KMS-11 (cell line): ENCODE results near the gene SKOR2.

Source experiments
- H2AFZ ChIP-seq: fragments of 200-600 bp; sonication (generic); 2 replicates; pipeline ENCODE4 v1.6.1; 2016; ENCODE audit warnings: antibody characterized with exemption, mixed run types, low read depth
- H3K27ac ChIP-seq: fragments of 200-600 bp; sonication (generic); 2 replicates; pipeline ENCODE4 v1.6.1; 2016; ENCODE audit warnings: mild to moderate bottlenecking, mixed run types
- H3K27me3 ChIP-seq: fragments of 200-600 bp; sonication (generic); 2 replicates; pipeline ENCODE4 v1.6.1; 2017; ENCODE audit warnings: mild to moderate bottlenecking, low read depth, mixed run types, moderate library complexity; ENCODE audit not compliant: insufficient read depth
- H3K36me3 ChIP-seq: fragments of 200-600 bp; sonication (generic); 2 replicates; pipeline ENCODE4 v1.6.1; 2017; ENCODE audit warnings: mild to moderate bottlenecking, mixed run types; ENCODE audit not compliant: insufficient read depth
- H3K4me1 ChIP-seq: fragments of 200-600 bp; sonication (generic); 2 replicates; pipeline ENCODE4 v1.6.1; 2016; ENCODE audit warnings: mild to moderate bottlenecking, low read depth, mixed run types; ENCODE audit not compliant: poor library complexity, severe bottlenecking
- H3K4me2 ChIP-seq: fragments of 200-600 bp; sonication (generic); 2 replicates; pipeline ENCODE4 v1.7.0; 2016; ENCODE audit warnings: mild to moderate bottlenecking, mixed run types
- H3K4me3 ChIP-seq: fragments of 200-600 bp; sonication (generic); IDR thresholded peaks from 2 replicates; pipeline ENCODE4 v1.6.1; 2017; ENCODE audit warnings: low read depth, low read length, mixed read lengths; ENCODE audit not compliant: insufficient read depth
- H3K79me2 ChIP-seq: fragments of 200-600 bp; sonication (generic); 2 replicates; pipeline ENCODE4 v1.6.1; 2016; ENCODE audit warnings: low read depth, mixed run types; ENCODE audit not compliant: insufficient read depth
- H3K9ac ChIP-seq: fragments of 200-600 bp; sonication (generic); 2 replicates; pipeline ENCODE4 v1.6.1; 2016; ENCODE audit warnings: mild to moderate bottlenecking, mixed run types
- H4K20me1 ChIP-seq: fragments of 200-600 bp; sonication (generic); 2 replicates; pipeline ENCODE4 v1.6.1; 2016; ENCODE audit warnings: mild to moderate bottlenecking, mixed run types; ENCODE audit not compliant: insufficient read depth
- CTCF ChIP-seq: fragments of 200-600 bp; sonication (generic); conservative IDR thresholded peaks from 2 replicates; pipeline ENCODE4 v1.6.1; 2017; ENCODE audit warnings: low read depth, mild to moderate bottlenecking, antibody characterized with exemption, low read length, moderate library complexity, mixed read lengths

SKOR2 gene

GRCh38 chr18:47260924-47261701, 9.7 kb upstream of the SKOR2 start:
- no peak overlapping the region for H3K9ac ChIP-seq
- no peak overlapping the region for H3K27ac ChIP-seq
- no peaks in the 10 kb centered on the region for H3K4me1 ChIP-seq
- H2AFZ ChIP-seq: no peak overlapping the region
- H3K4me2 ChIP-seq: no peak overlapping the region
- H3K4me3 ChIP-seq: no peak overlapping the region
- H3K36me3 ChIP-seq: no peaks in the 10 kb centered on the region
- H3K79me2 ChIP-seq: no peaks in the 10 kb centered on the region
- H4K20me1 ChIP-seq: no peaks in the 10 kb centered on the region
- TF ChIP-seq CTCF: no peak
- no peaks in the 10 kb centered on the region for H3K27me3 ChIP-seq

- no peak overlapping the region for H2AFZ ChIP-seq
- TF ChIP-seq CTCF: no peak
- no peaks in the 10 kb centered on the region for H3K27me3 ChIP-seq
- H3K79me2 ChIP-seq: no peaks in the 10 kb centered on the region
- H3K4me3 ChIP-seq: no peak overlapping the region
- no peaks in the 10 kb centered on the region for H3K4me1 ChIP-seq
- H4K20me1 ChIP-seq: no peaks in the 10 kb centered on the region
- H3K27ac ChIP-seq: no peak overlapping the region
- no peaks in the 10 kb centered on the region for H3K36me3 ChIP-seq
- H3K4me2 ChIP-seq: no peak overlapping the region
- no peak overlapping the region for H3K9ac ChIP-seq
These were observed 8.9 kb upstream of the SKOR2 start for GRCh38 chr18:47260120-47260923.

GRCh38 chr18:47254341-47254939, 3.0 kb upstream of the SKOR2 start:
- Histone ChIP-seq H2AFZ (no peak overlapping the region), H3K27me3 (no peaks in the 10 kb centered on the region), H3K4me2 (no peak overlapping the region), H3K36me3 (no peaks in the 10 kb centered on the region), H3K9ac (no peak overlapping the region), H3K4me3 (no peak overlapping the region), H4K20me1 (no peaks in the 10 kb centered on the region), H3K4me1 (no peaks in the 10 kb centered on the region), H3K27ac (no peak overlapping the region), H3K79me2 (no peaks in the 10 kb centered on the region)
- no peak for TF ChIP-seq CTCF

- TF ChIP-seq CTCF: no peak
- H3K27ac ChIP-seq: no peak overlapping the region
- H3K4me1 ChIP-seq: no peaks in the 10 kb centered on the region
- no peak overlapping the region for H3K4me2 ChIP-seq
- no peaks in the 10 kb centered on the region for H3K79me2 ChIP-seq
- H3K4me3 ChIP-seq: no peak overlapping the region
- H4K20me1 ChIP-seq: no peaks in the 10 kb centered on the region
- H3K9ac ChIP-seq: no peak overlapping the region
- no peaks in the 10 kb centered on the region for H3K27me3 ChIP-seq
- H3K36me3 ChIP-seq: no peaks in the 10 kb centered on the region
- H2AFZ ChIP-seq: no peak overlapping the region
These were observed 1.7 kb upstream of the SKOR2 start for GRCh38 chr18:47253101-47253654.
